Hepatocyte (in vitro differentiated cells): ENCODE data around the gene CFAP90. TPM values are rescaled to one million over a fixed set of nuclear protein-coding genes. Genes with fewer than 3 reads are reported as not detected.

Source experiments
- DNase-seq: peaks from one replicate; pipeline ENCODE4 v3.0.0-alpha.2; 2016; ENCODE audit warnings: low spot score
- H2AFZ ChIP-seq: fragments of 200-600 bp; sonication (generic); 2 replicates; pipeline ENCODE4 v1.6.0; 2016; ENCODE audit warnings: antibody characterized with exemption, mild to moderate bottlenecking
- H3K27ac ChIP-seq: fragments of 200-600 bp; sonication (generic); 2 replicates; pipeline ENCODE4 v1.5.1; 2016; ENCODE audit warnings: mild to moderate bottlenecking
- H3K27me3 ChIP-seq: fragments of 200-600 bp; sonication (generic); 2 replicates; pipeline ENCODE4 v1.6.1; 2016
- H3K36me3 ChIP-seq: fragments of 200-600 bp; sonication (generic); replicated peaks from 2 replicates; pipeline ENCODE4 v1.5.1; 2016; ENCODE audit warnings: low read depth; ENCODE audit not compliant: insufficient read depth
- H3K4me1 ChIP-seq: fragments of 200-600 bp; sonication (generic); 2 replicates; pipeline ENCODE4 v1.5.1; 2016; ENCODE audit warnings: mild to moderate bottlenecking, moderate library complexity; ENCODE audit not compliant: insufficient read depth
- H3K4me2 ChIP-seq: fragments of 200-600 bp; sonication (generic); 2 replicates; pipeline ENCODE4 v1.6.0; 2016
- H3K4me3 ChIP-seq: fragments of 200-600 bp; sonication (generic); 2 replicates; pipeline ENCODE4 v1.5.1; 2016; ENCODE audit warnings: mild to moderate bottlenecking
- H3K79me2 ChIP-seq: fragments of 200-600 bp; sonication (generic); 2 replicates; pipeline ENCODE4 v1.6.0; 2017; ENCODE audit warnings: mild to moderate bottlenecking
- H3K9me2 ChIP-seq: fragments of 200-600 bp; sonication (generic); replicated peaks from 2 replicates; pipeline ENCODE4 v1.6.0; 2017; ENCODE audit warnings: mild to moderate bottlenecking; ENCODE audit not compliant: insufficient read depth
- H3K9me3 ChIP-seq: fragments of 200-600 bp; sonication (generic); 2 replicates; pipeline ENCODE4 v1.5.1; 2016; ENCODE audit warnings: low read depth, mild to moderate bottlenecking
- H4K20me1 ChIP-seq: fragments of 200-600 bp; sonication (generic); 2 replicates; pipeline ENCODE4 v1.6.0; 2016; ENCODE audit warnings: mild to moderate bottlenecking; ENCODE audit not compliant: insufficient read depth, poor library complexity, severe bottlenecking
- EZH2 ChIP-seq: fragments of 200-600 bp; sonication (generic); IDR thresholded peaks from 2 replicates; pipeline ENCODE4 v1.6.1; 2016; ENCODE audit warnings: antibody characterized with exemption, mild to moderate bottlenecking, borderline replicate concordance
- EZH2phosphoT487 ChIP-seq: fragments of 200-600 bp; sonication (generic); IDR thresholded peaks from one replicate; pipeline ENCODE4 v1.6.1; 2018; ENCODE audit warnings: antibody characterized with exemption, mild to moderate bottlenecking, low read depth, moderate library complexity; ENCODE audit not compliant: unreplicated experiment, severe bottlenecking
- WGBS: methylation state at CpG from one replicate; pipeline ENCODE4 v1.1.6; 2016; ENCODE audit warnings: low lambda C conversion rate; ENCODE audit errors: missing lambda C conversion rate; 5-methylcytosine and 5-hydroxymethylcytosine counted together
- polyA plus RNA-seq: library from polyadenylated mRNA; unstranded; fragments of >200 nt; fragmentation: Nextera tagmentation; extraction: Ambion mirVana; gene quantifications from 2 replicates; pipeline ENCODE4 v1.2.1, GENCODE V29; 2016
- total RNA-seq: library from RNA; depleted of rRNA; stranded (reverse); fragments of >200 nt; gene quantifications from 2 replicates; pipeline ENCODE4 v1.2.3, GENCODE V29; 2014
- TF ChIP-seq, protein P1 (sequence below): fragments of 200-600 bp; sonication (generic); IDR thresholded peaks from 2 replicates; pipeline ENCODE4 v1.5.1; 2016; ENCODE audit warnings: antibody characterized with exemption, mild to moderate bottlenecking; ENCODE audit not compliant: poor library complexity

The CFAP90 gene
- total and polyA plus RNA-seq, 2 experiments from 2014 or later = 0.30 to 1.0 TPM

- no peak overlapping the region for H3K4me2 ChIP-seq
- H3K9me3 ChIP-seq = no peaks in the 10 kb centered on the region
- no peaks in the 10 kb centered on the region for H4K20me1 ChIP-seq
- H2AFZ ChIP-seq = no peak overlapping the region
- no peaks in the 10 kb centered on the region for H3K36me3 ChIP-seq
- no peaks in the 10 kb centered on the region for H3K9me2 ChIP-seq
- no peak overlapping the region for H3K27ac ChIP-seq
- DNase-seq = no peak
- no peaks in the 10 kb centered on the region for H3K4me1 ChIP-seq
- no peaks in the 10 kb centered on the region for H3K79me2 ChIP-seq
- no peak for TF ChIP-seq EZH2phosphoT487
- no peak for TF ChIP-seq EZH2
- TF ChIP-seq, protein P1, sequence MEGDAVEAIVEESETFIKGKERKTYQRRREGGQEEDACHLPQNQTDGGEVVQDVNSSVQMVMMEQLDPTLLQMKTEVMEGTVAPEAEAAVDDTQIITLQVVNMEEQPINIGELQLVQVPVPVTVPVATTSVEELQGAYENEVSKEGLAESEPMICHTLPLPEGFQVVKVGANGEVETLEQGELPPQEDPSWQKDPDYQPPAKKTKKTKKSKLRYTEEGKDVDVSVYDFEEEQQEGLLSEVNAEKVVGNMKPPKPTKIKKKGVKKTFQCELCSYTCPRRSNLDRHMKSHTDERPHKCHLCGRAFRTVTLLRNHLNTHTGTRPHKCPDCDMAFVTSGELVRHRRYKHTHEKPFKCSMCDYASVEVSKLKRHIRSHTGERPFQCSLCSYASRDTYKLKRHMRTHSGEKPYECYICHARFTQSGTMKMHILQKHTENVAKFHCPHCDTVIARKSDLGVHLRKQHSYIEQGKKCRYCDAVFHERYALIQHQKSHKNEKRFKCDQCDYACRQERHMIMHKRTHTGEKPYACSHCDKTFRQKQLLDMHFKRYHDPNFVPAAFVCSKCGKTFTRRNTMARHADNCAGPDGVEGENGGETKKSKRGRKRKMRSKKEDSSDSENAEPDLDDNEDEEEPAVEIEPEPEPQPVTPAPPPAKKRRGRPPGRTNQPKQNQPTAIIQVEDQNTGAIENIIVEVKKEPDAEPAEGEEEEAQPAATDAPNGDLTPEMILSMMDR = no peak
- no peak overlapping the region for H3K4me3 ChIP-seq
- 71% methylated on average over 2 of the region's 2 CpGs for WGBS
- no peaks in the 10 kb centered on the region for H3K27me3 ChIP-seq
Observed at GRCh38 chr5:7848296-7848695, 2.6 kb downstream of the CFAP90 start.

DNA sequence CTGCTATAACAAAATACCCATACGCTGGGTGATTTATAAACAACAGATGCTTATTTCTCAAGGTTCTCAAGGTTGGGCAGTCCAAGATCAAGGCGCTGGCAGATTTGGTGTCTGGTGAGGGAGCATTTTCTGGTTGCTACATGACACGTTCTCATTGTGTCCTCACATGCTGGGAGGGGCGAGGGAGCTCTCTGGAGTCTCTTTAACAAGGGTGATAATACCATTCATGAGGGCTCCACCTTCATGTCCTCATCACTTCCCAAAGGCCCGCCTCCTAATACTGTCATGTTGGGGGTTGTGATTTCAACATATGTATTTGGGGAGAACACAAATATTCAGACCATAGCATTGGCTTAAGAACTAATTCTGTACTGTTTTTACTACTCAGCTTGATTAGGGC lies 4.6 kb downstream of the CFAP90 start:
- no peaks in the 10 kb centered on the region for H4K20me1 ChIP-seq
- H3K36me3 ChIP-seq = no peaks in the 10 kb centered on the region
- no peaks in the 10 kb centered on the region for H3K79me2 ChIP-seq
- no peaks in the 10 kb centered on the region for H3K9me2 ChIP-seq
- H3K27ac ChIP-seq = no peak overlapping the region
- no peak overlapping the region for H3K4me2 ChIP-seq
- H3K27me3 ChIP-seq = no peaks in the 10 kb centered on the region
- no peak overlapping the region for H2AFZ ChIP-seq
- TF ChIP-seq EZH2phosphoT487 (no peak), EZH2 (no peak)
- TF ChIP-seq, protein P1 = no peak
- no peaks in the 10 kb centered on the region for H3K9me3 ChIP-seq
- 94% methylated on average over 5 of the region's 5 CpGs for WGBS
- no peaks in the 10 kb centered on the region for H3K4me1 ChIP-seq
- DNase-seq = no peak
- H3K4me3 ChIP-seq = no peak overlapping the region

- no peak overlapping the region for H3K27ac ChIP-seq
- no peak for DNase-seq
- H3K9me3 ChIP-seq = no peaks in the 10 kb centered on the region
- no peaks in the 10 kb centered on the region for H3K9me2 ChIP-seq
- H2AFZ ChIP-seq = no peak overlapping the region
- no peaks in the 10 kb centered on the region for H3K27me3 ChIP-seq
- H3K79me2 ChIP-seq = no peaks in the 10 kb centered on the region
- WGBS = 84% methylated on average over 7 of the region's 7 CpGs
- H3K4me3 ChIP-seq = no peak overlapping the region
- no peak for TF ChIP-seq EZH2phosphoT487
- TF ChIP-seq, protein P1 = no peak
- no peak for TF ChIP-seq EZH2
- H3K36me3 ChIP-seq = no peaks in the 10 kb centered on the region
- H3K4me1 ChIP-seq = no peaks in the 10 kb centered on the region
- H3K4me2 ChIP-seq = no peak overlapping the region
- no peaks in the 10 kb centered on the region for H4K20me1 ChIP-seq
Observed at GRCh38 chr5:7845557-7845956, 5.4 kb downstream of the CFAP90 start.

- H2AFZ ChIP-seq = no peak overlapping the region
- no peak overlapping the region for H3K4me3 ChIP-seq
- H3K9me2 ChIP-seq = no peaks in the 10 kb centered on the region
- H3K27ac ChIP-seq = no peak overlapping the region
- TF ChIP-seq EZH2 (no peak), EZH2phosphoT487 (no peak)
- TF ChIP-seq, protein P1 = no peak
- no peaks in the 10 kb centered on the region for H3K4me1 ChIP-seq
- no peaks in the 10 kb centered on the region for H3K27me3 ChIP-seq
- H3K36me3 ChIP-seq = no peaks in the 10 kb centered on the region
- DNase-seq = no peak
- H3K4me2 ChIP-seq = no peak overlapping the region
- H3K79me2 ChIP-seq = no peaks in the 10 kb centered on the region
- no peaks in the 10 kb centered on the region for H3K9me3 ChIP-seq
- no peaks in the 10 kb centered on the region for H4K20me1 ChIP-seq
Observed at GRCh38 chr5:7844901-7845300, 6.0 kb downstream of the CFAP90 start.
